BE2C (cell line): ENCODE data around the gene COX4I1.
"Not testable (repeated sequence)": the region's sequence is repeated elsewhere in the genome, so short reads cannot be mapped to it uniquely, and the experiment has no call there.

Experiments
- DNase-seq: peaks from one replicate; pipeline ENCODE4 v3.0.0-alpha.2; 2020
- H3K27me3 ChIP-seq: fragments of 250-450 bp; sonication (Bioruptor Pico); 2 replicates; pipeline ENCODE4 v1.5.1; 2020; ENCODE audit warnings: mild to moderate bottlenecking
- H3K36me3 ChIP-seq: fragments of 250-450 bp; sonication (Bioruptor Pico); 2 replicates; pipeline ENCODE4 v1.5.1; 2020; ENCODE audit warnings: mild to moderate bottlenecking
- H3K4me1 ChIP-seq: fragments of 250-450 bp; sonication (Bioruptor Pico); 2 replicates; pipeline ENCODE4 v1.5.1; 2020
- H3K4me3 ChIP-seq: 2 replicates; pipeline ENCODE4 v1.5.1; 2011; ENCODE audit warnings: low read depth, low read length
- H3K9me3 ChIP-seq: fragments of 250-450 bp; sonication (Bioruptor Pico); 2 replicates; pipeline ENCODE4 v1.5.1; 2020
- TF ChIP-seq, protein P1 (sequence below): IDR thresholded peaks from 2 replicates; pipeline ENCODE4 v1.5.1; 2012; ENCODE audit warnings: mild to moderate bottlenecking, low read depth, low read length

The COX4I1 gene

GRCh38 chr16:85834741-85835140 is 35.2 kb downstream of the COX4I1 start:
- Histone ChIP-seq H3K9me3 (peaks cover 2% of the 10 kb centered on the region; the same call in 1 of the 2 replicates), H3K4me1 (no peaks in the 10 kb centered on the region), H3K4me3 (no peak overlapping the region), H3K36me3 (no peaks in the 10 kb centered on the region), H3K27me3 (peaks cover 53% of the 10 kb centered on the region)
- TF ChIP-seq, protein P1, sequence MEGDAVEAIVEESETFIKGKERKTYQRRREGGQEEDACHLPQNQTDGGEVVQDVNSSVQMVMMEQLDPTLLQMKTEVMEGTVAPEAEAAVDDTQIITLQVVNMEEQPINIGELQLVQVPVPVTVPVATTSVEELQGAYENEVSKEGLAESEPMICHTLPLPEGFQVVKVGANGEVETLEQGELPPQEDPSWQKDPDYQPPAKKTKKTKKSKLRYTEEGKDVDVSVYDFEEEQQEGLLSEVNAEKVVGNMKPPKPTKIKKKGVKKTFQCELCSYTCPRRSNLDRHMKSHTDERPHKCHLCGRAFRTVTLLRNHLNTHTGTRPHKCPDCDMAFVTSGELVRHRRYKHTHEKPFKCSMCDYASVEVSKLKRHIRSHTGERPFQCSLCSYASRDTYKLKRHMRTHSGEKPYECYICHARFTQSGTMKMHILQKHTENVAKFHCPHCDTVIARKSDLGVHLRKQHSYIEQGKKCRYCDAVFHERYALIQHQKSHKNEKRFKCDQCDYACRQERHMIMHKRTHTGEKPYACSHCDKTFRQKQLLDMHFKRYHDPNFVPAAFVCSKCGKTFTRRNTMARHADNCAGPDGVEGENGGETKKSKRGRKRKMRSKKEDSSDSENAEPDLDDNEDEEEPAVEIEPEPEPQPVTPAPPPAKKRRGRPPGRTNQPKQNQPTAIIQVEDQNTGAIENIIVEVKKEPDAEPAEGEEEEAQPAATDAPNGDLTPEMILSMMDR: no peak
- no peak for DNase-seq

- no peaks in the 10 kb centered on the region for H3K36me3 ChIP-seq
- TF ChIP-seq, protein P1: no peak
- H3K4me1 ChIP-seq: no peaks in the 10 kb centered on the region
- peaks cover 2% of the 10 kb centered on the region; the same call in 1 of the 2 replicates for H3K9me3 ChIP-seq
- H3K27me3 ChIP-seq: peaks cover 52% of the 10 kb centered on the region
- DNase-seq: no peak
- no peak overlapping the region for H3K4me3 ChIP-seq
Observed at GRCh38 chr16:85835227-85835751, 35.8 kb downstream of the COX4I1 start.

DNA sequence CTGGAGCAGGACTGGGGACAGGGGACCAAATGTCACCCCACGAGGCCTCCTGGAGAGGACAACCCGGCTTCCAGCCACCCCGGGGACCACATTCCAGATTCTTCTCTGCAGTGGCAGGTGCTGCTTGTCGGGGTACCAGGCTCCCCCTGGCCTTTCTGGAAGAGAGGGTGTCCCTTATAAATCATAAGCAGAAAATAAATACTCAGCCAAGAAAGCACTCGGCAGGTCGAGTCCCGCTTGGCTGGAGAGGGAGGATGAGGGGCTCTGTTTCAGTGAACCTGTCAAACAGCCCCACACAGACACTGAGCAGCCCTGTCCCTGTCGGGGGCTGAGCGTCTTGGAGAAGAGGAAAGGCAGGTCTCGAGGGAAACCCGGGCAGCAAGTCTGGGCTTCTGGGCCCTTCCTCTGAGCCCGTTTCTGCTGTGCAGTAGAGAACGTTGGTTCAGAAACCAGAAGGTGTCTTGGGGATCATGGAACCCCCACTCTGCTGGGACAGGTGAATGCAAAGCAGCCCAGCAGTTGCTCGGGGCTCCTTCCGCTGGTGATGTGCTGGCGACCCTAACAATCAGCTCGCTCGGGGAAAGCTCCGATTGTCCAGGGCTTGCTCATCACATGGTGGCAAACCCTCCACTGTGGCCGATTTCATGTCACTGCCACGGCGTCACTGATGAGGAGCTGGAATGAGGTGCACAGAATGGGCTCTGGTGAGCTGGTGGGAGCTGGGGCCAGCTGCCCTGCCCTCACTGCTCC is 36.6 kb downstream of the COX4I1 start:
- H3K9me3 ChIP-seq: peaks cover 2% of the 10 kb centered on the region; the same call in 1 of the 2 replicates
- H3K27me3 ChIP-seq: peaks cover 52% of the 10 kb centered on the region
- no peak for DNase-seq
- H3K4me3 ChIP-seq: no peak overlapping the region
- H3K36me3 ChIP-seq: no peaks in the 10 kb centered on the region
- TF ChIP-seq, protein P1: no peak
- H3K4me1 ChIP-seq: no peaks in the 10 kb centered on the region

DNA sequence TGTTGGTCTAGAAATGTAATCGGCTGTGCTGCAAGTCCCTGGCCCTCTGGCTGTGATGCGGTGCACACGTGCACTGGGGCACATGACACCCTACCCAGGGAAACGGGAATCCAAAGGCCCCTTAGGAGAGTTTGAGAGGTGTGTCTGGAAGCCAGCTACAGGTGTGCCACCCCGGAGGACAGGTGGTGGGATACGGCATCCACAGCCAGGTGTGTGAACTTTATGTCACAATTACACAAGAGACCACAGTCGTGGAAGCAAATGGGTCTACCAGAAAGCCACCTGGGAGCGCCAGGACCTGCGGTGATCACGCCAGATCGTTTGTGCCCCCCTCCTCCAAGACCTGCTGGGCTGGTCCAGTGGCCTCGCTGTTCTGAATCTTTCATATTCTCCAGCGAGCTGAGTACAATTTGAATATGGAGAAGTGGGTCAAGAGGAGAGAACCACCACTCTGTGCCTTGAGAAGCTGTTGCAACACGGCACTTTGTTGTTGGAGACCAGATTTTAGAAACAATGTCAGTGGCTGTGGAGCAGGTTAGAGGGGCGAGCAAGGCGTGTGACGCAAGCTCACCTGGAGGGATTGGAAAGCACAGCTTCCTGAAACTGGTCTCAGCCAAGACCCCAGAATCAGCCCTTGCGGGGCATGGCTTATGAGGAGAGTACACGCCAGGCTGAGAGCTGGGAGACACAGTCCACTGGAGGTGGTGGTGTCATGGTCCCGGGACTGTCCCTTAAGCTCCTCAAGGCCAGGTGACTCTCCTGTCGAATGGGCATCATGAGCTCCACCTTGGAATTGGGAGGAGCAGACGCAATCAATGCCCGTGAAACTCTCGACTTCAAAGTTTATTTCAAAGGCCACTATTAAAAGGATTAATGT is 37.4 kb downstream of the COX4I1 start:
- TF ChIP-seq, protein P1: no peak
- Histone ChIP-seq H3K27me3 (peaks cover 52% of the 10 kb centered on the region), H3K4me3 (no peak overlapping the region), H3K9me3 (peaks cover 2% of the 10 kb centered on the region; the same call in 1 of the 2 replicates), H3K36me3 (no peaks in the 10 kb centered on the region), H3K4me1 (no peaks in the 10 kb centered on the region)
- DNase-seq: no peak

GRCh38 chr16:85837654-85838053 is 38.2 kb downstream of the COX4I1 start:
- H3K9me3 ChIP-seq, H3K36me3 ChIP-seq, H3K4me3 ChIP-seq, DNase-seq, H3K4me1 ChIP-seq: not testable (repeated sequence)
- peaks cover 55% of the 10 kb centered on the region for H3K27me3 ChIP-seq

- no peaks in the 10 kb centered on the region for H3K36me3 ChIP-seq
- H3K9me3 ChIP-seq: peaks cover 2% of the 10 kb centered on the region; the same call in 1 of the 2 replicates
- no peaks in the 10 kb centered on the region for H3K4me1 ChIP-seq
- no peak for DNase-seq
- TF ChIP-seq, protein P1: no peak
- peaks cover 62% of the 10 kb centered on the region for H3K27me3 ChIP-seq
- H3K4me3 ChIP-seq: no peak overlapping the region
Observed at GRCh38 chr16:85838381-85838780, 38.9 kb downstream of the COX4I1 start.
